HCT116 (cell line): ENCODE data around the gene CHPT1. TPM values are rescaled to one million over a fixed set of nuclear protein-coding genes. Genes with fewer than 3 reads are reported as not detected.

Source experiments
- ATAC-seq: fragments of 200-7000 bp; cut with Tn5 transposase; 2 replicates; pipeline ENCODE4 v1.9.1; 2020; ENCODE audit warnings: mild to moderate bottlenecking, moderate library complexity
- BruUV-seq: library from RNA; stranded (reverse); fragments of 400-500 nt; replicated peaks from 2 replicates; lab custom pipeline; 2021; lab: Mats Ljungman, UMichigan
- CTCF ChIA-PET: fragments of 300-600 bp; sonication (Branson Sonifier 250); formaldehyde crosslinking; loops from one replicate; lab custom pipeline; 2021; ENCODE audit warnings: antibody characterized with exemption; lab: Charles Lee
- POLR2A ChIA-PET: fragments of 300-600, 350-600 bp; sonication (Branson Sonifier 250); formaldehyde crosslinking; loops from one replicate; lab custom pipeline; 2021; ENCODE audit warnings: antibody characterized with exemption; lab: Charles Lee
- RAD21 ChIA-PET, 2 experiments: fragments of 300-600 bp; sonication (Branson Sonifier 250); formaldehyde crosslinking; loops; one replicate each; lab custom pipeline; 2023; ENCODE audit warnings: low total read pairs in 2 of 2; ENCODE audit not compliant: uncharacterized antibody in 2 of 2, unreplicated experiment in 2 of 2, low non-redundant PET in 1 of 2; lab: Charles Lee
- DNase-seq: peaks from one replicate; pipeline ENCODE4 v3.0.0-alpha.2; 2010; ENCODE audit warnings: low read depth, low spot score
- H2AFZ ChIP-seq: fragments of 200-600 bp; shearing (Covaris generic), sonication (generic); 2 replicates; pipeline ENCODE4 v1.6.1; 2017; ENCODE audit warnings: low read depth, mixed run types, mixed read lengths, antibody characterized with exemption, low read length; ENCODE audit not compliant: poor library complexity, severe bottlenecking
- H3K27ac ChIP-seq: 2 replicates; pipeline ENCODE4 v1.5.1; 2012; ENCODE audit warnings: low read depth, low read length
- H3K27me3 ChIP-seq: fragments of 200-600 bp; sonication (generic); 2 replicates; pipeline ENCODE4 v1.6.1; 2016; ENCODE audit warnings: mixed run types, low read length, mixed read lengths; ENCODE audit not compliant: insufficient read depth
- H3K36me3 ChIP-seq, 2 experiments: fragments of 200-500 bp in 1 of 2; fragments of 200-600 bp in 1 of 2; sonication (Bioruptor generic) in 1 of 2; sonication (generic) in 1 of 2; 2 replicates each; pipeline versions ENCODE4 v1.5.1 to v1.6.1; 2014 to 2016; ENCODE audit warnings: low read length in 2 of 2, inconsistent platforms in 1 of 2, mixed read lengths in 1 of 2, mixed run types in 1 of 2; ENCODE audit not compliant: insufficient read depth in 2 of 2, control insufficient read depth in 1 of 2
- H3K4me1 ChIP-seq, 2 experiments: fragments of 200-600 bp in 1 of 2; sonication (generic) in 1 of 2; 2 replicates each; pipeline versions ENCODE4 v1.5.1 to v1.6.1; 2012 to 2017; ENCODE audit warnings: low read length in 2 of 2, inconsistent platforms in 1 of 2, mild to moderate bottlenecking in 1 of 2, mixed read lengths in 1 of 2, mixed run types in 1 of 2, moderate library complexity in 1 of 2; ENCODE audit not compliant: insufficient read depth in 2 of 2, control insufficient read depth in 1 of 2
- H3K4me2 ChIP-seq: fragments of 200-600 bp; sonication (generic); 2 replicates; pipeline ENCODE4 v1.6.1; 2017; ENCODE audit warnings: mixed run types, low read length, mixed read lengths
- H3K4me3 ChIP-seq, 2 experiments: fragments of 200-600 bp in 1 of 2; sonication (generic) in 1 of 2; replicated peaks in 1 of 2; 2 replicates each; pipeline ENCODE4 v1.5.1; 2011 to 2016; ENCODE audit warnings: low read length in 2 of 2, control low read depth in 1 of 2, low read depth in 1 of 2, mild to moderate bottlenecking in 1 of 2, mixed read lengths in 1 of 2, mixed run types in 1 of 2
- H3K79me2 ChIP-seq: fragments of 200-600 bp; sonication (generic); 2 replicates; pipeline ENCODE4 v1.6.1; 2017; ENCODE audit warnings: mild to moderate bottlenecking, mixed run types, low read length, moderate library complexity, mixed read lengths; ENCODE audit not compliant: insufficient read depth
- H3K9ac ChIP-seq: fragments of 200-600 bp; sonication (generic); 2 replicates; pipeline ENCODE4 v1.6.1; 2016; ENCODE audit warnings: low read length, mixed read lengths
- H3K9me2 ChIP-seq: fragments of 200-600 bp; sonication (generic), shearing (Covaris generic); 2 replicates; pipeline ENCODE4 v1.6.1; 2017; ENCODE audit warnings: mixed run types, mild to moderate bottlenecking, moderate library complexity; ENCODE audit not compliant: insufficient read depth
- H3K9me3 ChIP-seq, 2 experiments: fragments of 200-500 bp in 1 of 2; fragments of 200-600 bp in 1 of 2; sonication (Bioruptor generic) in 1 of 2; sonication (generic) in 1 of 2; 2 replicates each; pipeline ENCODE4 v1.6.1; 2014 to 2017; ENCODE audit warnings: low read length in 2 of 2, mixed read lengths in 2 of 2, inconsistent platforms in 1 of 2, low read depth in 1 of 2, mild to moderate bottlenecking in 1 of 2, mixed run types in 1 of 2, moderate library complexity in 1 of 2; ENCODE audit not compliant: control insufficient read depth in 1 of 2, insufficient read depth in 1 of 2
- H4K20me1 ChIP-seq: fragments of 200-600 bp; sonication (generic), shearing (Covaris generic); 2 replicates; pipeline ENCODE4 v1.6.1; 2017; ENCODE audit warnings: mixed run types, mild to moderate bottlenecking, moderate library complexity; ENCODE audit not compliant: insufficient read depth
- EGR1 ChIP-seq: IDR thresholded peaks from 2 replicates; pipeline ENCODE4 v1.6.1; 2012; ENCODE audit warnings: low read depth
- ELF1 ChIP-seq: IDR thresholded peaks from 2 replicates; pipeline ENCODE4 v1.6.1; 2012; ENCODE audit warnings: low read depth, borderline replicate concordance
- EZH2 ChIP-seq: fragments of 200-600 bp; sonication (generic); IDR thresholded peaks from 2 replicates; pipeline ENCODE4 v1.6.1; 2017; ENCODE audit warnings: antibody characterized with exemption, mixed run types
- EZH2phosphoT487 ChIP-seq: fragments of 200-600 bp; IDR thresholded peaks from 2 replicates; pipeline ENCODE4 v1.6.1; 2018; ENCODE audit warnings: antibody characterized with exemption, borderline replicate concordance
- JUND ChIP-seq: IDR thresholded peaks from 2 replicates; pipeline ENCODE4 v1.6.1; 2012
- POLR2A ChIP-seq: IDR thresholded peaks from 2 replicates; pipeline ENCODE4 v1.7.0; 2011; ENCODE audit warnings: borderline replicate concordance; ENCODE audit not compliant: insufficient read depth, insufficient read length; ENCODE audit errors: extremely low read depth
- RAD21 ChIP-seq: IDR thresholded peaks from 2 replicates; pipeline ENCODE4 v1.6.1; 2012; ENCODE audit warnings: low read depth, mild to moderate bottlenecking
- SIN3A ChIP-seq: IDR thresholded peaks from 2 replicates; pipeline ENCODE4 v1.6.1; 2012; ENCODE audit warnings: low read depth
- intact Hi-C: fragments of 100-400 bp; cut with micrococcal nuclease; formaldehyde crosslinking; loops from 2 replicates; pipeline ENCODE4 v1.10.0; 2022
- total RNA-seq: library from RNA; stranded (reverse); gene quantifications from one replicate; pipeline ENCODE4 v1.2.1, GENCODE V29; 2021; ENCODE audit not compliant: unreplicated experiment
- TF ChIP-seq, protein P1 (sequence below): IDR thresholded peaks from 2 replicates; pipeline ENCODE4 v1.6.1; 2012; ENCODE audit warnings: low read depth
- TF ChIP-seq, protein P2 (sequence below): IDR thresholded peaks from 2 replicates; pipeline ENCODE4 v1.6.1; 2012
- TF ChIP-seq, protein P3 (sequence below): IDR thresholded peaks from 2 replicates; pipeline ENCODE4 v1.6.1; 2012

Gene CHPT1
- total RNA-seq, 1 experiment from 2014 or later, result 20.1 TPM

DNA sequence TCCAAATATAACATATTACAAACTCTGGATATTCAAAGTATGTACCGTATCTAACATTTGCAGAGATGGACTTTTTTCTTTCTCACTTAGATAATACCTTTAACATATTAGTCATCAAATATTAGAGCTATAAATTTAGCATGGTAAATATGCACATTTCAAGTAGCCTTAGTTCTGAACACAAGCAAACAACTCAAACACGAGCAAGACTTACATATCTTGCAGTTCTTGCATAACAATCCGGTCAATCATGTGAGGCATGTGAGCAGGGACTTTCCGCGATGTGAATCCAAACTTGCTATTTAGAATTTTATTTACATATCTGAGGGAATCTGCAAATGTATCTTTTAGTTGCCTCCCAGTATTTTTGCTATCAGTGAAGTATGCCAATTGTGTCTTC lies 63.9 kb downstream of the CHPT1 start:
- Histone ChIP-seq H3K79me2 (no peaks in the 10 kb centered on the region), H2AFZ (no peak overlapping the region), H3K4me3 (no peak overlapping the region), H3K9me2 (no peaks in the 10 kb centered on the region), H3K27me3 (no peaks in the 10 kb centered on the region), H3K4me2 (no peak overlapping the region), H3K9me3 (no peaks in the 10 kb centered on the region), H3K36me3 (peaks cover 0 to 10% of the 10 kb centered on the region in 2 experiments; a peak in 1 of 4 replicates), H3K9ac (no peak overlapping the region), H3K27ac (no peak overlapping the region), H3K4me1 (no peaks in the 10 kb centered on the region), H4K20me1 (no peaks in the 10 kb centered on the region)
- BruUV-seq, result no TSS peak
- ATAC-seq, result no peak
- TF ChIP-seq, protein P1, sequence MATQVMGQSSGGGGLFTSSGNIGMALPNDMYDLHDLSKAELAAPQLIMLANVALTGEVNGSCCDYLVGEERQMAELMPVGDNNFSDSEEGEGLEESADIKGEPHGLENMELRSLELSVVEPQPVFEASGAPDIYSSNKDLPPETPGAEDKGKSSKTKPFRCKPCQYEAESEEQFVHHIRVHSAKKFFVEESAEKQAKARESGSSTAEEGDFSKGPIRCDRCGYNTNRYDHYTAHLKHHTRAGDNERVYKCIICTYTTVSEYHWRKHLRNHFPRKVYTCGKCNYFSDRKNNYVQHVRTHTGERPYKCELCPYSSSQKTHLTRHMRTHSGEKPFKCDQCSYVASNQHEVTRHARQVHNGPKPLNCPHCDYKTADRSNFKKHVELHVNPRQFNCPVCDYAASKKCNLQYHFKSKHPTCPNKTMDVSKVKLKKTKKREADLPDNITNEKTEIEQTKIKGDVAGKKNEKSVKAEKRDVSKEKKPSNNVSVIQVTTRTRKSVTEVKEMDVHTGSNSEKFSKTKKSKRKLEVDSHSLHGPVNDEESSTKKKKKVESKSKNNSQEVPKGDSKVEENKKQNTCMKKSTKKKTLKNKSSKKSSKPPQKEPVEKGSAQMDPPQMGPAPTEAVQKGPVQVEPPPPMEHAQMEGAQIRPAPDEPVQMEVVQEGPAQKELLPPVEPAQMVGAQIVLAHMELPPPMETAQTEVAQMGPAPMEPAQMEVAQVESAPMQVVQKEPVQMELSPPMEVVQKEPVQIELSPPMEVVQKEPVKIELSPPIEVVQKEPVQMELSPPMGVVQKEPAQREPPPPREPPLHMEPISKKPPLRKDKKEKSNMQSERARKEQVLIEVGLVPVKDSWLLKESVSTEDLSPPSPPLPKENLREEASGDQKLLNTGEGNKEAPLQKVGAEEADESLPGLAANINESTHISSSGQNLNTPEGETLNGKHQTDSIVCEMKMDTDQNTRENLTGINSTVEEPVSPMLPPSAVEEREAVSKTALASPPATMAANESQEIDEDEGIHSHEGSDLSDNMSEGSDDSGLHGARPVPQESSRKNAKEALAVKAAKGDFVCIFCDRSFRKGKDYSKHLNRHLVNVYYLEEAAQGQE, result no peak
- TF ChIP-seq RAD21 (no peak), SIN3A (no peak), EZH2 (no peak), EZH2phosphoT487 (no peak), ELF1 (no peak), POLR2A (no peak), EGR1 (no peak), JUND (no peak)
- TF ChIP-seq, protein P2, sequence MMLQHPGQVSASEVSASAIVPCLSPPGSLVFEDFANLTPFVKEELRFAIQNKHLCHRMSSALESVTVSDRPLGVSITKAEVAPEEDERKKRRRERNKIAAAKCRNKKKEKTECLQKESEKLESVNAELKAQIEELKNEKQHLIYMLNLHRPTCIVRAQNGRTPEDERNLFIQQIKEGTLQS, result no peak
- TF ChIP-seq, protein P3, sequence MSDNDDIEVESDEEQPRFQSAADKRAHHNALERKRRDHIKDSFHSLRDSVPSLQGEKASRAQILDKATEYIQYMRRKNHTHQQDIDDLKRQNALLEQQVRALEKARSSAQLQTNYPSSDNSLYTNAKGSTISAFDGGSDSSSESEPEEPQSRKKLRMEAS, result no peak
- POLR2A ChIA-PET, result no interaction called here
- DNase-seq, result no peak
- RAD21 ChIA-PET, result no interaction called here
- CTCF ChIA-PET, result no interaction called here
- intact Hi-C loops, result no loop called here
